GM12892 (cell line): ENCODE measurements around the gene SLC1A4.

ENCODE experiments used
- POLR2A ChIP-seq: IDR thresholded peaks from 2 replicates; pipeline ENCODE4 v1.6.1; 2011; ENCODE audit warnings: low read depth, low read length, control low read depth
- POLR2AphosphoS5 ChIP-seq: IDR thresholded peaks from 2 replicates; pipeline ENCODE4 v1.6.1; 2011; ENCODE audit warnings: low read depth, low read length, control low read depth
- TAF1 ChIP-seq: IDR thresholded peaks from 2 replicates; pipeline ENCODE4 v1.6.1; 2011; ENCODE audit warnings: low read depth, mild to moderate bottlenecking, control low read depth, low read length, borderline replicate concordance

- peak; percentile 98 for TF ChIP-seq POLR2A
- TF ChIP-seq POLR2AphosphoS5 = peak; percentile 99
- TF ChIP-seq TAF1 = peak; percentile 92
These were observed 43.0 kb upstream of the SLC1A4 start for GRCh38 chr2:64945973-64946768.
